HepG2 (cell line): Measurements from ENCODE around the gene NYAP2. TPM values are rescaled to one million over a fixed set of nuclear protein-coding genes. Genes with fewer than 3 reads are reported as not detected.

Source experiments
- ATAC-seq: fragments of 200-7000 bp; cut with Tn5 transposase; 3 replicates; pipeline ENCODE4 v1.9.1; 2020; ENCODE audit warnings: mild to moderate bottlenecking, moderate library complexity
- BruUV-seq: library from RNA; stranded (reverse); fragments of 400-500 nt; replicated peaks from 2 replicates; lab custom pipeline; 2021; lab: Mats Ljungman, UMichigan
- CTCF ChIA-PET: fragments of 300-600 bp; formaldehyde crosslinking; extraction: SDS; loops from one replicate; lab custom pipeline; 2021; ENCODE audit warnings: low total read pairs, inconsistent platforms, low intra/inter-chr PET ratio; lab: Yijun Ruan, JAX
- POLR2A ChIA-PET: fragments of 350-600 bp; sonication (Branson Sonifier 250); formaldehyde crosslinking; loops from one replicate; lab custom pipeline; 2020; ENCODE audit warnings: antibody characterized with exemption, inconsistent platforms; lab: Yijun Ruan, JAX
- DNase-seq: peaks from one replicate; pipeline ENCODE4 v3.0.0-alpha.2; 2015; ENCODE audit warnings: low spot score
- FAIRE-seq: peaks from 3 replicates; lab custom pipeline; 2011; peaks lifted over from hg19 to GRCh38; lab: Jason Lieb, UNC
- H2AFZ ChIP-seq: one replicate; pipeline ENCODE4 v1.6.1; 2011; ENCODE audit warnings: low read length, inconsistent platforms
- H3K27ac ChIP-seq: fragments of 300-600 bp; 3 replicates; pipeline ENCODE4 v1.8.0; 2011; ENCODE audit warnings: mixed run types, mild to moderate bottlenecking, mixed read lengths, low read length, inconsistent platforms; ENCODE audit not compliant: insufficient read depth; ENCODE audit errors: extremely low read length
- H3K27me3 ChIP-seq, 2 experiments: fragments of 200-600 bp in 1 of 2; 2 replicates in 1 of 2; 3 replicates in 1 of 2; pipeline versions ENCODE4 v1.6.0 to v1.8.0; 2011; ENCODE audit warnings: low read length in 2 of 2, mild to moderate bottlenecking in 2 of 2, moderate library complexity in 2 of 2, inconsistent platforms in 1 of 2; ENCODE audit not compliant: insufficient read depth in 2 of 2, control insufficient read depth in 1 of 2
- H3K36me3 ChIP-seq, 2 experiments: fragments of 200-600 bp in 1 of 2; replicated peaks in 1 of 2; 2 replicates in 1 of 2; 3 replicates in 1 of 2; pipeline versions ENCODE4 v1.5.1 to v1.8.0; 2011; ENCODE audit warnings: low read length in 2 of 2, inconsistent platforms in 1 of 2; ENCODE audit not compliant: insufficient read depth in 2 of 2, control insufficient read depth in 1 of 2
- H3K4me1 ChIP-seq: 2 replicates; pipeline ENCODE4 v1.5.1; 2012; ENCODE audit warnings: low read length, inconsistent platforms; ENCODE audit not compliant: insufficient read depth
- H3K4me2 ChIP-seq: 2 replicates; pipeline ENCODE4 v1.6.0; 2011; ENCODE audit warnings: low read depth, low read length, inconsistent platforms
- H3K4me3 ChIP-seq, 3 experiments: fragments of 200-600 bp in 1 of 3; sonication (generic), shearing (Covaris generic) in 1 of 3; replicated peaks in 1 of 3; 2 replicates each; pipeline ENCODE4 v1.5.1; 2011 to 2016; ENCODE audit warnings: low read length in 3 of 3, inconsistent platforms in 2 of 3, low read depth in 2 of 3, mild to moderate bottlenecking in 2 of 3, control low read depth in 1 of 3, mixed read lengths in 1 of 3; ENCODE audit not compliant: insufficient read depth in 1 of 3
- H3K79me2 ChIP-seq: one replicate; pipeline ENCODE4 v1.6.1; 2011; ENCODE audit warnings: low read length, inconsistent platforms; ENCODE audit not compliant: insufficient read depth
- H3K9ac ChIP-seq: 2 replicates; pipeline ENCODE4 v1.6.0; 2011; ENCODE audit warnings: mild to moderate bottlenecking, low read depth, low read length, inconsistent platforms; ENCODE audit not compliant: insufficient read depth
- H3K9me3 ChIP-seq: 2 replicates; pipeline ENCODE4 v1.5.1; 2012; ENCODE audit warnings: mild to moderate bottlenecking, low read length
- H4K20me1 ChIP-seq: 2 replicates; pipeline ENCODE4 v1.6.0; 2011; ENCODE audit warnings: inconsistent platforms, mild to moderate bottlenecking, low read length, moderate library complexity; ENCODE audit not compliant: insufficient read depth
- ETV6 ChIP-seq: sonication (generic); formaldehyde crosslinking; conservative IDR thresholded peaks from 2 replicates; pipeline ENCODE4 v1.4.0; 2020; ENCODE audit warnings: missing genetic modification reagents
- KLF13 ChIP-seq: sonication (generic); formaldehyde crosslinking; IDR thresholded peaks from 2 replicates; pipeline ENCODE4 v1.4.0; 2020; ENCODE audit warnings: mild to moderate bottlenecking, missing genetic modification reagents
- NFIC ChIP-seq: IDR thresholded peaks from 2 replicates; pipeline ENCODE4 v1.6.1; 2012; ENCODE audit warnings: mild to moderate bottlenecking, low read length, inconsistent platforms
- RFXANK ChIP-seq: IDR thresholded peaks from 2 replicates; pipeline ENCODE4 v1.6.1; 2016
- SMARCE1 ChIP-seq: fragments of 450-650 bp; IDR thresholded peaks from 2 replicates; pipeline ENCODE4 v1.6.1; 2017; ENCODE audit warnings: borderline replicate concordance
- ZFP62 ChIP-seq: sonication (generic); formaldehyde crosslinking; IDR thresholded peaks from 2 replicates; pipeline ENCODE4 v1.4.0; 2020; ENCODE audit warnings: missing genetic modification reagents
- ZFX ChIP-seq: sonication (generic); formaldehyde crosslinking; IDR thresholded peaks from 2 replicates; pipeline ENCODE4 v1.4.0; 2020; ENCODE audit warnings: mild to moderate bottlenecking, low read depth, missing genetic modification reagents, moderate library complexity
- ZNF20 ChIP-seq: sonication (generic); formaldehyde crosslinking; IDR thresholded peaks from 2 replicates; pipeline ENCODE4 v1.4.0; 2020; ENCODE audit warnings: mild to moderate bottlenecking, moderate library complexity, missing genetic modification reagents
- ZNF468 ChIP-seq: sonication (generic); formaldehyde crosslinking; IDR thresholded peaks from 2 replicates; pipeline ENCODE4 v1.8.0; 2022; ENCODE audit warnings: mild to moderate bottlenecking, moderate library complexity, missing genetic modification reagents
- ZNF550 ChIP-seq: sonication (generic); formaldehyde crosslinking; IDR thresholded peaks from 2 replicates; pipeline ENCODE4 v1.4.0; 2020; ENCODE audit warnings: mild to moderate bottlenecking, missing genetic modification reagents, borderline replicate concordance
- WGBS: methylation state at CpG from one replicate; pipeline ENCODE4 v1.1.6; 2017; ENCODE audit warnings: low lambda C conversion rate; 5-methylcytosine and 5-hydroxymethylcytosine counted together
- in situ Hi-C: cut with HindIII; loops from 2 replicates; pipeline ENCODE4 v1.10.0; 2017; ENCODE audit warnings: low pct_unique_long_range_greater_than_20kb; ENCODE audit not compliant: extremely low pct_ligation_motif_present
- intact Hi-C: fragments of 100-400 bp; cut with micrococcal nuclease; formaldehyde crosslinking; loops from one replicate; pipeline ENCODE4 v1.10.0; 2022; ENCODE audit not compliant: unreplicated experiment
- polyA plus RNA-seq, 8 experiments: library from polyadenylated mRNA; depleted of rRNA in 3 of 8; stranded (reverse) in 7 of 8; unstranded in 1 of 8; fragments of >200 nt; fragmentation: Illumina TruSeq in 4 of 8; extraction: Trizol in 4 of 8; gene quantifications; 2 replicates each; pipeline versions ENCODE4 v1.2.1 to v1.2.3, GENCODE V29; 2011 to 2016; ENCODE audit warnings: low read depth in 4 of 8, missing spikeins in 1 of 8, mixed read lengths in 1 of 8; ENCODE audit not compliant: insufficient read depth in 1 of 8
- total RNA-seq, 5 experiments: library from RNA; depleted of rRNA; stranded (reverse); fragments of >200 nt; fragmentation: Illumina TruSeq; extraction: Trizol; gene quantifications; 2 replicates each; pipeline ENCODE4 v1.2.3, GENCODE V29; 2016; ENCODE audit warnings: low read depth in 1 of 5
- TF ChIP-seq, protein P1 (sequence below): fragments of 450-650 bp; IDR thresholded peaks from 2 replicates; pipeline ENCODE4 v1.6.1; 2016
- TF ChIP-seq, protein P2 (sequence below): sonication (generic); formaldehyde crosslinking; IDR thresholded peaks from 2 replicates; pipeline ENCODE4 v1.4.0; 2020; ENCODE audit warnings: missing genetic modification reagents, borderline replicate concordance
- TF ChIP-seq, protein P3 (sequence below), 2 experiments: sonication (generic) in 1 of 2; formaldehyde crosslinking in 1 of 2; IDR thresholded peaks; 2 replicates each; pipeline versions ENCODE4 v1.4.0 to v1.6.1; 2016 to 2020; ENCODE audit warnings: borderline replicate concordance in 1 of 2, low read depth in 1 of 2, mild to moderate bottlenecking in 1 of 2, missing genetic modification reagents in 1 of 2
- TF ChIP-seq, protein P4 (sequence below): sonication (generic); formaldehyde crosslinking; IDR thresholded peaks from 2 replicates; pipeline ENCODE4 v1.8.0; 2022; ENCODE audit warnings: mild to moderate bottlenecking, missing genetic modification reagents

Gene NYAP2
- total and polyA plus RNA-seq, 2 of the 13 experiments (the other 11 are each of a cell fraction or from before 2014, with no cell fraction given): not detected

DNA sequence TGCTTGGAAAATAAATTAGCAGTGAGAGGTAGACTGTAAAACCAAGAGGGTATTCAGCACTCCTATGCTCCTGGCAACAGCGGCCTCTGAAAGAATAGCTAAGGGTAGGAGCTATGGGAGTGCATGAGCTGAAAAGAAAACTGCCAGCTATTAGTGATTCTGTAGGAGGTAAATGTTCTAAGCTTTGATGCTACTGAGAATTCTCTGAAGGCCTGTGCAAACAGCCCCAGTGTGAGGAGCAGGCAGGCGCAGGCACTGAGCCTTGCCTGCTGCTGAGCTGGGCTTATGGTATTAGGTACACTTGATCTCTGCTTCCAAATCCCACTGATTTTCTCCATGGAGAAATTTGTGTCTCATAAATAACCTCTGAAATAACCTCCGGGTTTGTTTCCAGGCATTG is 86.7 kb downstream of the NYAP2 start:
- FAIRE-seq (no peak), ATAC-seq (no peak), DNase-seq (no peak)
- 24% methylated on average over 3 of the region's 3 CpGs for WGBS
- H3K79me2 ChIP-seq: no peaks in the 10 kb centered on the region
- H3K4me2 ChIP-seq: no peak overlapping the region
- no peaks in the 10 kb centered on the region for H3K9me3 ChIP-seq
- no peak overlapping the region for H3K9ac ChIP-seq
- intact Hi-C loops: no loop called here
- H3K27me3 ChIP-seq: no peaks in the 10 kb centered on the region
- no peaks in the 10 kb centered on the region for H4K20me1 ChIP-seq
- ChIA-PET CTCF (no interaction called here), POLR2A (no interaction called here)
- no peak overlapping the region for H2AFZ ChIP-seq
- H3K36me3 ChIP-seq: no peaks in the 10 kb centered on the region
- no peak overlapping the region for H3K27ac ChIP-seq
- in situ Hi-C loops: no loop called here
- BruUV-seq: no TSS peak
- no peak overlapping the region for H3K4me3 ChIP-seq
- H3K4me1 ChIP-seq: no peaks in the 10 kb centered on the region
- TF ChIP-seq RFXANK (CRISPR knock-in tag) (no peak), KLF13 (CRISPR knock-in tag) (no peak), ZNF20 (CRISPR knock-in tag) (no peak), ZNF550 (CRISPR knock-in tag) (no peak), ETV6 (no peak), ZNF468 (CRISPR knock-in tag) (no peak), SMARCE1 (no peak), ZFX (CRISPR knock-in tag) (no peak), NFIC (no peak), ZFP62 (CRISPR knock-in tag) (no peak)
- TF ChIP-seq, protein P1, sequence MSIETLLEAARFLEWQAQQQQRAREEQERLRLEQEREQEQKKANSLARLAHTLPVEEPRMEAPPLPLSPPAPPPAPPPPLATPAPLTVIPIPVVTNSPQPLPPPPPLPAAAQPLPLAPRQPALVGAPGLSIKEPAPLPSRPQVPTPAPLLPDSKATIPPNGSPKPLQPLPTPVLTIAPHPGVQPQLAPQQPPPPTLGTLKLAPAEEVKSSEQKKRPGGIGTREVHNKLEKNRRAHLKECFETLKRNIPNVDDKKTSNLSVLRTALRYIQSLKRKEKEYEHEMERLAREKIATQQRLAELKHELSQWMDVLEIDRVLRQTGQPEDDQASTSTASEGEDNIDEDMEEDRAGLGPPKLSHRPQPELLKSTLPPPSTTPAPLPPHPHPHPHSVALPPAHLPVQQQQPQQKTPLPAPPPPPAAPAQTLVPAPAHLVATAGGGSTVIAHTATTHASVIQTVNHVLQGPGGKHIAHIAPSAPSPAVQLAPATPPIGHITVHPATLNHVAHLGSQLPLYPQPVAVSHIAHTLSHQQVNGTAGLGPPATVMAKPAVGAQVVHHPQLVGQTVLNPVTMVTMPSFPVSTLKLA: no peak
- TF ChIP-seq, protein P2, sequence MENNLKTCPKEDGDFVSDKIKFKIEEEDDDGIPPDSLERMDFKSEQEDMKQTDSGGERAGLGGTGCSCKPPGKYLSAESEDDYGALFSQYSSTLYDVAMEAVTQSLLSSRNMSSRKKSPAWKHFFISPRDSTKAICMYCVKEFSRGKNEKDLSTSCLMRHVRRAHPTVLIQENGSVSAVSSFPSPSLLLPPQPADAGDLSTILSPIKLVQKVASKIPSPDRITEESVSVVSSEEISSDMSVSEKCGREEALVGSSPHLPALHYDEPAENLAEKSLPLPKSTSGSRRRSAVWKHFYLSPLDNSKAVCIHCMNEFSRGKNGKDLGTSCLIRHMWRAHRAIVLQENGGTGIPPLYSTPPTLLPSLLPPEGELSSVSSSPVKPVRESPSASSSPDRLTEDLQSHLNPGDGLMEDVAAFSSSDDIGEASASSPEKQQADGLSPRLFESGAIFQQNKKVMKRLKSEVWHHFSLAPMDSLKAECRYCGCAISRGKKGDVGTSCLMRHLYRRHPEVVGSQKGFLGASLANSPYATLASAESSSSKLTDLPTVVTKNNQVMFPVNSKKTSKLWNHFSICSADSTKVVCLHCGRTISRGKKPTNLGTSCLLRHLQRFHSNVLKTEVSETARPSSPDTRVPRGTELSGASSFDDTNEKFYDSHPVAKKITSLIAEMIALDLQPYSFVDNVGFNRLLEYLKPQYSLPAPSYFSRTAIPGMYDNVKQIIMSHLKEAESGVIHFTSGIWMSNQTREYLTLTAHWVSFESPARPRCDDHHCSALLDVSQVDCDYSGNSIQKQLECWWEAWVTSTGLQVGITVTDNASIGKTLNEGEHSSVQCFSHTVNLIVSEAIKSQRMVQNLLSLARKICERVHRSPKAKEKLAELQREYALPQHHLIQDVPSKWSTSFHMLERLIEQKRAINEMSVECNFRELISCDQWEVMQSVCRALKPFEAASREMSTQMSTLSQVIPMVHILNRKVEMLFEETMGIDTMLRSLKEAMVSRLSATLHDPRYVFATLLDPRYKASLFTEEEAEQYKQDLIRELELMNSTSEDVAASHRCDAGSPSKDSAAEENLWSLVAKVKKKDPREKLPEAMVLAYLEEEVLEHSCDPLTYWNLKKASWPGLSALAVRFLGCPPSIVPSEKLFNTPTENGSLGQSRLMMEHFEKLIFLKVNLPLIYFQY: no peak
- TF ChIP-seq, protein P3, sequence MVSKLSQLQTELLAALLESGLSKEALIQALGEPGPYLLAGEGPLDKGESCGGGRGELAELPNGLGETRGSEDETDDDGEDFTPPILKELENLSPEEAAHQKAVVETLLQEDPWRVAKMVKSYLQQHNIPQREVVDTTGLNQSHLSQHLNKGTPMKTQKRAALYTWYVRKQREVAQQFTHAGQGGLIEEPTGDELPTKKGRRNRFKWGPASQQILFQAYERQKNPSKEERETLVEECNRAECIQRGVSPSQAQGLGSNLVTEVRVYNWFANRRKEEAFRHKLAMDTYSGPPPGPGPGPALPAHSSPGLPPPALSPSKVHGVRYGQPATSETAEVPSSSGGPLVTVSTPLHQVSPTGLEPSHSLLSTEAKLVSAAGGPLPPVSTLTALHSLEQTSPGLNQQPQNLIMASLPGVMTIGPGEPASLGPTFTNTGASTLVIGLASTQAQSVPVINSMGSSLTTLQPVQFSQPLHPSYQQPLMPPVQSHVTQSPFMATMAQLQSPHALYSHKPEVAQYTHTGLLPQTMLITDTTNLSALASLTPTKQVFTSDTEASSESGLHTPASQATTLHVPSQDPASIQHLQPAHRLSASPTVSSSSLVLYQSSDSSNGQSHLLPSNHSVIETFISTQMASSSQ (IDR thresholded peaks at IDR 0.05; ENCODE audit: low read depth): no peak
- TF ChIP-seq, protein P3 (CRISPR knock-in tag; IDR thresholded peaks at IDR 0.05; ENCODE audit: borderline replicate concordance): no peak
- TF ChIP-seq, protein P4, sequence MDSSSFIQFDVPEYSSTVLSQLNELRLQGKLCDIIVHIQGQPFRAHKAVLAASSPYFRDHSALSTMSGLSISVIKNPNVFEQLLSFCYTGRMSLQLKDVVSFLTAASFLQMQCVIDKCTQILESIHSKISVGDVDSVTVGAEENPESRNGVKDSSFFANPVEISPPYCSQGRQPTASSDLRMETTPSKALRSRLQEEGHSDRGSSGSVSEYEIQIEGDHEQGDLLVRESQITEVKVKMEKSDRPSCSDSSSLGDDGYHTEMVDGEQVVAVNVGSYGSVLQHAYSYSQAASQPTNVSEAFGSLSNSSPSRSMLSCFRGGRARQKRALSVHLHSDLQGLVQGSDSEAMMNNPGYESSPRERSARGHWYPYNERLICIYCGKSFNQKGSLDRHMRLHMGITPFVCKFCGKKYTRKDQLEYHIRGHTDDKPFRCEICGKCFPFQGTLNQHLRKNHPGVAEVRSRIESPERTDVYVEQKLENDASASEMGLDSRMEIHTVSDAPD (CRISPR knock-in tag): no peak
